GM23338 (cell line): Measurements from ENCODE around the gene RGS3. TPM values are rescaled to one million over a fixed set of nuclear protein-coding genes. Genes with fewer than 3 reads are reported as not detected.
A peak's percentile ranks its signal among the peaks of the same experiment; 100 is the strongest.

Experiments
- ATAC-seq: fragments of 200-7000 bp; cut with Tn5 transposase; 3 replicates; pipeline ENCODE4 v1.9.1; 2020
- DNase-seq: peaks from one replicate; pipeline ENCODE4 v3.0.0-alpha.2; 2015; ENCODE audit warnings: low spot score
- H2AFZ ChIP-seq: fragments of 200-600 bp; sonication (generic); 2 replicates; pipeline ENCODE4 v1.8.0; 2016; ENCODE audit warnings: antibody characterized with exemption, mild to moderate bottlenecking, moderate library complexity
- H3F3A ChIP-seq: fragments of 200-600 bp; sonication (generic); replicated peaks from 2 replicates; pipeline ENCODE4 v1.8.0; 2017; ENCODE audit warnings: antibody characterized with exemption, mixed run types, low read depth
- H3K27ac ChIP-seq: fragments of 200-600 bp; sonication (generic); 2 replicates; pipeline ENCODE4 v1.6.1; 2016; ENCODE audit warnings: low read depth
- H3K27me3 ChIP-seq: fragments of 200-600 bp; sonication (generic); 2 replicates; pipeline ENCODE4 v1.8.0; 2016; ENCODE audit warnings: mild to moderate bottlenecking, mixed run types, moderate library complexity; ENCODE audit not compliant: insufficient read depth
- H3K36me3 ChIP-seq: fragments of 200-600 bp; sonication (generic); 2 replicates; pipeline ENCODE4 v1.8.0; 2016; ENCODE audit warnings: mild to moderate bottlenecking; ENCODE audit not compliant: insufficient read depth
- H3K4me1 ChIP-seq: fragments of 200-600 bp; sonication (generic); 2 replicates; pipeline ENCODE4 v1.8.0; 2016; ENCODE audit warnings: mild to moderate bottlenecking, moderate library complexity; ENCODE audit not compliant: insufficient read depth
- H3K4me2 ChIP-seq: fragments of 200-600 bp; sonication (generic); 2 replicates; pipeline ENCODE4 v1.7.1; 2017; ENCODE audit warnings: mixed run types
- H3K4me3 ChIP-seq: fragments of 200-600 bp; sonication (generic); 2 replicates; pipeline ENCODE4 v1.6.1; 2016; ENCODE audit warnings: mixed run types
- H3K79me2 ChIP-seq: fragments of 200-600 bp; sonication (generic); replicated peaks from 2 replicates; pipeline ENCODE4 v1.8.0; 2017; ENCODE audit warnings: mild to moderate bottlenecking; ENCODE audit not compliant: insufficient read depth
- H3K9me2 ChIP-seq: fragments of 200-600 bp; sonication (generic); 2 replicates; pipeline ENCODE4 v1.8.0; 2017; ENCODE audit not compliant: insufficient read depth
- H4K20me1 ChIP-seq: fragments of 200-600 bp; sonication (generic); replicated peaks from 2 replicates; pipeline ENCODE4 v1.8.0; 2017; ENCODE audit warnings: mild to moderate bottlenecking; ENCODE audit not compliant: insufficient read depth
- H3K27ac Mint-ChIP-seq: 2 replicates; pipeline ENCODE4 v1.8.0; 2020; ENCODE audit warnings: inconsistent platforms, mild to moderate bottlenecking, moderate library complexity, mixed read lengths
- H3K27me3 Mint-ChIP-seq: 3 replicates; pipeline ENCODE4 v1.8.0; 2022; ENCODE audit warnings: low read depth, mild to moderate bottlenecking, moderate library complexity, mixed read lengths, inconsistent platforms; ENCODE audit not compliant: insufficient read depth, poor library complexity
- H3K36me3 Mint-ChIP-seq: 3 replicates; pipeline ENCODE4 v1.8.0; 2021; ENCODE audit warnings: low read depth, mild to moderate bottlenecking, inconsistent platforms, moderate library complexity, mixed read lengths
- H3K4me1 Mint-ChIP-seq: 3 replicates; pipeline ENCODE4 v1.8.0; 2020; ENCODE audit warnings: mild to moderate bottlenecking, inconsistent platforms, mixed read lengths
- H3K4me3 Mint-ChIP-seq: 3 replicates; pipeline ENCODE4 v1.8.0; 2021; ENCODE audit warnings: moderate library complexity, mild to moderate bottlenecking, inconsistent platforms, mixed read lengths
- H3K9me3 Mint-ChIP-seq: 3 replicates; pipeline ENCODE4 v1.8.0; 2020; ENCODE audit warnings: moderate library complexity, mild to moderate bottlenecking, inconsistent platforms, mixed read lengths
- CTCF ChIP-seq, 2 experiments: fragments of 200-600 bp in 1 of 2; sonication (generic) in 1 of 2; conservative IDR thresholded peaks; 2 replicates each; pipeline versions ENCODE4 v1.5.1 to v1.6.1; 2016 to 2017; ENCODE audit warnings: antibody characterized with exemption in 2 of 2, low read depth in 2 of 2, mild to moderate bottlenecking in 2 of 2, moderate library complexity in 1 of 2
- EZH2 ChIP-seq: fragments of 200-600 bp; sonication (generic); IDR thresholded peaks from one replicate; pipeline ENCODE4 v1.8.0; 2017; ENCODE audit warnings: antibody characterized with exemption, mild to moderate bottlenecking, low read depth; ENCODE audit not compliant: unreplicated experiment
- JUNB ChIP-seq: IDR thresholded peaks from one replicate; pipeline ENCODE4 v1.6.1; 2016; ENCODE audit warnings: antibody characterized with exemption; ENCODE audit not compliant: unreplicated experiment
- REST ChIP-seq: IDR thresholded peaks from one replicate; pipeline ENCODE4 v1.6.1; 2018; ENCODE audit warnings: antibody characterized with exemption; ENCODE audit not compliant: unreplicated experiment
- STAT1 ChIP-seq: IDR thresholded peaks from one replicate; pipeline ENCODE4 v1.6.1; 2016; ENCODE audit warnings: antibody characterized with exemption; ENCODE audit not compliant: unreplicated experiment
- ZNF114 ChIP-seq: fragments of 250-450 bp; sonication (Bioruptor Pico); IDR thresholded peaks from 2 replicates; pipeline ENCODE4 v1.5.0; 2020; ENCODE audit warnings: mild to moderate bottlenecking, moderate library complexity
- ZNF331 ChIP-seq: fragments of 250-450 bp; sonication (Bioruptor Pico); IDR thresholded peaks from 2 replicates; pipeline ENCODE4 v1.5.0; 2020; ENCODE audit warnings: low read depth, mild to moderate bottlenecking, moderate library complexity
- polyA plus RNA-seq: library from polyadenylated mRNA; unstranded; fragments of >200 nt; fragmentation: Nextera tagmentation; extraction: Ambion mirVana; gene quantifications from 2 replicates; pipeline ENCODE4 v1.2.1, GENCODE V29; 2016
- total RNA-seq: library from RNA; depleted of rRNA; stranded (reverse); fragments of >200 nt; shearing (Covaris generic); gene quantifications from 2 replicates; pipeline ENCODE4 v1.2.3, GENCODE V29; 2014

Gene RGS3
- total and polyA plus RNA-seq, 2 experiments from 2014 or later = 14.2 to 24.3 TPM

- H3K9me2 ChIP-seq = no peaks in the 10 kb centered on the region
- H3K4me2 ChIP-seq = no peak overlapping the region
- H3K4me1 Mint-ChIP-seq = peaks cover 15% of the 10 kb centered on the region
- H2AFZ ChIP-seq = no peak overlapping the region
- no peak overlapping the region for H3K27ac Mint-ChIP-seq
- DNase-seq = peak; percentile 65
- TF ChIP-seq ZNF114 (CRISPR knock-in tag) = no peak
- TF ChIP-seq CTCF (conservative IDR thresholded peaks at IDR 0.05; ENCODE audit: low read depth in 2 of 2) = peak; percentile 58 to 79
- no peaks in the 10 kb centered on the region for H3K9me3 Mint-ChIP-seq
- H3K4me3 ChIP-seq = no peak overlapping the region
- no peak overlapping the region for H3K27ac ChIP-seq
- H3K4me3 Mint-ChIP-seq = no peak overlapping the region
- H3K36me3 ChIP-seq = no peaks in the 10 kb centered on the region
- H3K36me3 Mint-ChIP-seq = peaks cover 5% of the 10 kb centered on the region; the same call in 1 of the 3 replicates
- no peaks in the 10 kb centered on the region for H4K20me1 ChIP-seq
- no peaks in the 10 kb centered on the region for H3K27me3 ChIP-seq
- H3K79me2 ChIP-seq = no peaks in the 10 kb centered on the region
- H3F3A ChIP-seq = no peaks in the 10 kb centered on the region
- ATAC-seq = peak; percentile 64
- H3K4me1 ChIP-seq = peaks cover 7% of the 10 kb centered on the region; the same call in 1 of the 2 replicates
- H3K27me3 Mint-ChIP-seq = peaks cover 5% of the 10 kb centered on the region
Observed at GRCh38 chr9:113587471-113588031, 124.0 kb downstream of the RGS3 start.

DNA sequence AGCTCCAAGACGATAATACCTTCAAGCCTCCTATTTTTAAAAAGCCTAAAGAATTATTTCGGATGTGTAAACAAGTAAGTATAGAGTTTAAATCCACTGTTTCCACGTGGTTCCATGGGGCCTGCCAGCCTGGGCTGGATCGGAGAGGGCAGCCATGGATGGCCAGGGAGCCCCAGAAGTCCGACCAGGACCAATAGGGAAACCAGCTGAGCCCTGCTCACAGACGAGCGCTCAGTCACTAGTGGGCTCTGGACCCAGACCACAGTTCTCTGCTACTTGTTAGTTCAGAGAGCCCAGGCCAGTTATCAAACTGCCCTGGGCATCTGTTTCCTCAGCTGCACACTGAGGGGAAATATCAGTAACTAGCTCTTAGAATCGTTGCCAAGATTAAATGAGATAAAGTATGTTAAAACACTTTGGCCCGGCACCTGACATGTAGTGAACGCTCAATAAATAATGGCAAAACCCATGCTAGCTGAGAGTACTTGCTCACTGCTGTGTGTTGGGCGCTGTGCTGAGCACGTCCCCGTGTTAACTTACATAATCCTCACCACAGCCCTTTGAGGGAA is 124.8 kb downstream of the RGS3 start:
- Mint-ChIP-seq H3K27me3 (peaks cover 5% of the 10 kb centered on the region), H3K9me3 (no peaks in the 10 kb centered on the region), H3K36me3 (peaks cover 2% of the 10 kb centered on the region; the same call in 1 of the 3 replicates), H3K4me1 (peaks cover 20% of the 10 kb centered on the region), H3K27ac (no peak overlapping the region), H3K4me3 (no peak overlapping the region)
- H3K4me2 ChIP-seq = no peak overlapping the region
- H2AFZ ChIP-seq = no peak overlapping the region
- H3K36me3 ChIP-seq = no peaks in the 10 kb centered on the region
- DNase-seq (no peak), ATAC-seq (no peak)
- H3K9me2 ChIP-seq = no peaks in the 10 kb centered on the region
- TF ChIP-seq CTCF (conservative IDR thresholded peaks at IDR 0.05; ENCODE audit: low read depth in 2 of 2) = no peak
- TF ChIP-seq STAT1 = no peak
- TF ChIP-seq REST = no peak
- TF ChIP-seq ZNF331 = no peak
- no peak for TF ChIP-seq EZH2
- no peak for TF ChIP-seq JUNB
- no peaks in the 10 kb centered on the region for H4K20me1 ChIP-seq
- no peak overlapping the region for H3K4me3 ChIP-seq
- no peaks in the 10 kb centered on the region for H3K79me2 ChIP-seq
- H3F3A ChIP-seq = no peaks in the 10 kb centered on the region
- no peaks in the 10 kb centered on the region for H3K27me3 ChIP-seq
- H3K27ac ChIP-seq = no peak overlapping the region
- peaks cover 15% of the 10 kb centered on the region for H3K4me1 ChIP-seq
